Activated naive CD8-positive, alpha-beta T cell treated with anti-CD3 and anti-CD28 coated beads for 36 hours (primary cell): ENCODE results near the gene MTREX. TPM values are rescaled to one million over a fixed set of nuclear protein-coding genes. Genes with fewer than 3 reads are reported as not detected.

Experiments
- DNase-seq: peaks from one replicate; pipeline ENCODE4 v3.0.0; 2021
- H3K27ac Mint-ChIP-seq: one replicate; pipeline ENCODE4 v1.8.0; 2022; ENCODE audit warnings: mild to moderate bottlenecking, moderate library complexity, mixed read lengths
- H3K27me3 Mint-ChIP-seq: one replicate; pipeline ENCODE4 v1.8.0; 2022; ENCODE audit warnings: mild to moderate bottlenecking, mixed read lengths
- H3K36me3 Mint-ChIP-seq: one replicate; pipeline ENCODE4 v1.8.0; 2021; ENCODE audit warnings: mild to moderate bottlenecking, mixed read lengths
- H3K4me1 Mint-ChIP-seq: one replicate; pipeline ENCODE4 v1.8.0; 2021; ENCODE audit warnings: mixed read lengths
- H3K4me3 Mint-ChIP-seq: one replicate; pipeline ENCODE4 v1.8.0; 2022; ENCODE audit warnings: mild to moderate bottlenecking, moderate library complexity, mixed read lengths
- H3K9me3 Mint-ChIP-seq: one replicate; pipeline ENCODE4 v1.8.0; 2022; ENCODE audit warnings: mixed read lengths
- total RNA-seq, 2 experiments: library from RNA; stranded (reverse); gene quantifications; one replicate each; pipeline ENCODE4 v1.2.3, GENCODE V29; 2021

The MTREX gene
- total RNA-seq, 2 experiments from 2014 or later, result 96.6 to 107 TPM

DNA sequence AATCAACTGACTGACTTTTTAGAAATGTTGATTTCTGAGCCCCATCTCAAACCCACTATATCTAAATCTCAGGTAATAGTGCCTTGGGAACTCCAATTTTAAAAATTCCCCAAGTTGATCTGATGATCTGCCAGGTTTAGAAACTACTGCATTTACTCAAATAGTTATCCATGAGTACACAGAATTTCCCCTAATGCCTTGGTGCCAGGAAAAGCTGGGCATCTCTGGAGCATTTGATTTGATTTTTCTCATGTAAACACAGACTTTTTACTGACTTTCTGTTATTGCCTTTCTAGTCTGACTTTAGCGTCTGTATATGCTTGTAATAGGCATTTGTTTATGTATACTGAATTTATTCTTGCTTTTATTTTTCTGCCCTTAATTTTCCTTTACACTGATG, 35.8 kb downstream of the MTREX start:
- Mint-ChIP-seq H3K4me3 (no peak overlapping the region), H3K27ac (no peak overlapping the region), H3K4me1 (peaks cover 16% of the 10 kb centered on the region), H3K27me3 (no peaks in the 10 kb centered on the region), H3K36me3 (peaks cover 23% of the 10 kb centered on the region), H3K9me3 (no peaks in the 10 kb centered on the region)
- DNase-seq, result no peak

DNA sequence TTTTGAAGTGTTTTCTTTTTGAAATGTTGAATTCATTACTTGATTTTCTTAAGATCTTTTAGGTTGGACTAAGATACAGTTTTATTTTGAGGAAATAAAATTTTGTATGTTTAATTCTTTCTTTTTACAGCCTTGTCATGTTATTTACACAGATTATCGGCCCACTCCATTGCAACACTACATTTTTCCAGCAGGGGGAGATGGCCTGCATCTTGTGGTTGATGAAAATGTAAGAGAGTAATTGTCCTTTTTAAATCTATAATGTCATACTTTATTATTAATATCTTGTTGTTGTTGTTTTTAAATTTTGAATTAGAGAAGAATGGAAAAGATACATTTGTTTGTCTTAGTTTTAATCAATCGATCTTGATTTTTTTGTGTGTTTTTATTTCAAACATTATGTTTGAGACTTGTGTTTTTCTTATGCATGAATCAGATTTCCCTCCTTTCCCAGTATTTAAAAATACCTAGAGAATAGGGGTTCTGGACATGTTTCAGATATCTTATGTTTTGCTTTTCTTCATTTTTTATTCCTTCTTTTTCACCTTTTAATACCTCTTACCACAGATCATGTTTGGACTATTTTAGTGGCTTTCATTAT, 36.7 kb downstream of the MTREX start:
- H3K4me3 Mint-ChIP-seq, result no peak overlapping the region
- peaks cover 8% of the 10 kb centered on the region for H3K4me1 Mint-ChIP-seq
- H3K36me3 Mint-ChIP-seq, result peaks cover 28% of the 10 kb centered on the region
- H3K27ac Mint-ChIP-seq, result peak overlapping the region; percentile 56
- peak; percentile 34 for DNase-seq
- H3K9me3 Mint-ChIP-seq, result no peaks in the 10 kb centered on the region
- H3K27me3 Mint-ChIP-seq, result no peaks in the 10 kb centered on the region

DNA sequence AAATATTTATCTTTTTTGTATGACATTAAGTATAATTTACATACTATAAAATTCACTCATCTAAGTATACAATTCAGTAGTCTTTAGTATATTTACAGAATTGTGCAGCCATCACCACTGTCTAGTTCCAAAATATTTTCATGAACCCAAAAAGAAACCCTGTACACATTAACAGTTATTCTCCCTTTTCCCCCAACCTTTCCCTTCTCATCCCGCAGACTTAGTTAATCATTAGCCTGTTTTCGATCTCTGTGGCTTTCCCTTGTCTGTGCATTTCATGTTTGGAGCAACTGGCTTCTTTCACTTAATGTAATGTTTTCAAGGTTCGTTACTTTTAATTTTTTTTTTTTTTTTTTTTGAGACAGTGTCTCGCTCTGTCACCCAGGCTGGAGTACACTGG, 37.5 kb downstream of the MTREX start:
- Mint-ChIP-seq H3K9me3 (no peaks in the 10 kb centered on the region), H3K4me3 (no peak overlapping the region), H3K36me3 (peaks cover 34% of the 10 kb centered on the region)

DNA sequence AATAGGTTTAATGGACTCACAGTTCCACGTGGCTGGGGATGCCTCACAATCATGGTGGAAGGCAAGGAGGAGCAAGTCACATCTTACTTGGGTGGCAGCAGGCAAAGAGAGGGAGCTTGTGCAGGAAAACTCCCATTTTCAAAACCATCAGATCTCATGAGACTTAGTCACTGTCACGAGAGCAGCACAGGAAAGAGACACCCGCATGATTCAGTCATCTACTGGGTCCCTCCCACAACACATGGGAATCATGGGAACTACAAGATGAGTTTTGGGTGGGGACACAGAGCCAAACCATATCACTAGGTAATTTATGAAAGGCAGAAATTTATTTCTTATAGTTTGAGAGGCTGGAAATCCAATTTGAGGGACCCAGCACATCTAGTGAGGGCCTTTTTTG, 40.0 kb downstream of the MTREX start:
- H3K27me3 Mint-ChIP-seq, result no peaks in the 10 kb centered on the region
- H3K4me3 Mint-ChIP-seq, result no peak overlapping the region
- H3K36me3 Mint-ChIP-seq, result peaks cover 41% of the 10 kb centered on the region
- H3K9me3 Mint-ChIP-seq, result no peaks in the 10 kb centered on the region
- H3K27ac Mint-ChIP-seq, result no peak overlapping the region
- no peak for DNase-seq
- peaks cover 4% of the 10 kb centered on the region for H3K4me1 Mint-ChIP-seq

More for the DNA sequence above, 37.5 kb downstream of the MTREX start:
- H3K27ac Mint-ChIP-seq, result no peak overlapping the region
- DNase-seq, result no peak
- H3K4me1 Mint-ChIP-seq, result peaks cover 7% of the 10 kb centered on the region
- no peaks in the 10 kb centered on the region for H3K27me3 Mint-ChIP-seq

DNA sequence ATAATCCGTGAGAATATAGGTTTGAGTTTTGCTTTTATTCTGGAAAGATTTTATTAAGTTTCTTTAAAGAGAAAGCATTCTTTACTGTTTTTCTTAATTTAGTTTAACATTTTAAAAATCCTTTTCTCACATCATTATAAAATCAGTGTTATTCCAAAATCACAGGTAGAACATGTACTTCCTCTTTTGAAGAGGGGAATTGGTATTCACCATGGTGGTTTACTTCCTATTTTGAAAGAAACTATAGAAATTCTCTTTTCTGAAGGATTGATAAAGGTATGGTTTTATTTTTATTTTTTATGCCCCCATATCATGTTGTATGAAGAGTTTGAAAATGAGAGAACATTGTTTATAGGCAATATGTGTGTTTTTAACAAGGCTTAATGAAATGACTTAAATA, 43.0 kb downstream of the MTREX start:
- no peak for DNase-seq
- H3K4me3 Mint-ChIP-seq, result no peak overlapping the region
- H3K36me3 Mint-ChIP-seq, result peaks cover 42% of the 10 kb centered on the region
- peaks cover 4% of the 10 kb centered on the region for H3K4me1 Mint-ChIP-seq
- H3K27me3 Mint-ChIP-seq, result no peaks in the 10 kb centered on the region
- no peak overlapping the region for H3K27ac Mint-ChIP-seq
- no peaks in the 10 kb centered on the region for H3K9me3 Mint-ChIP-seq

DNA sequence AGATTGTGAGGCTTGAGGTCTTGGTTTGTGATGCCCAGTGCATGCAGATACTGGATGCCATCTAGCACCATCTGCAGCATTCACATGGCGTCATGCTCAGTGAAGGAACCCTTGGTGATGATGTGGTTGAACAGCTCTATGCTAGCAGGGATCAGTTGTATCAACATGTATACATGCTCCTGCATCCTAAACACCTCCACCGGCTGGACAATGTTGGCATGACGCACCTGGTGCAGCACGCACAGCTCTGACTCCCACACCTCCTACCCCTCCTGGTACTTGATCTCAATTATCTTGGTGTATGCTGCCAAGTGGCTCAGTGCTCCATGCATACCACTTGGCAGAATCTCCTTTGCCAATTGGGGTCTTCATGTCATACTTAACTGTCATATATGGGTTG, 49.1 kb downstream of the MTREX start:
- H3K4me3 Mint-ChIP-seq, result no peak overlapping the region
- no peaks in the 10 kb centered on the region for H3K9me3 Mint-ChIP-seq
- DNase-seq, result no peak
- no peaks in the 10 kb centered on the region for H3K4me1 Mint-ChIP-seq
- H3K27ac Mint-ChIP-seq, result no peak overlapping the region
- peaks cover 39% of the 10 kb centered on the region for H3K36me3 Mint-ChIP-seq
- H3K27me3 Mint-ChIP-seq, result no peaks in the 10 kb centered on the region

DNA sequence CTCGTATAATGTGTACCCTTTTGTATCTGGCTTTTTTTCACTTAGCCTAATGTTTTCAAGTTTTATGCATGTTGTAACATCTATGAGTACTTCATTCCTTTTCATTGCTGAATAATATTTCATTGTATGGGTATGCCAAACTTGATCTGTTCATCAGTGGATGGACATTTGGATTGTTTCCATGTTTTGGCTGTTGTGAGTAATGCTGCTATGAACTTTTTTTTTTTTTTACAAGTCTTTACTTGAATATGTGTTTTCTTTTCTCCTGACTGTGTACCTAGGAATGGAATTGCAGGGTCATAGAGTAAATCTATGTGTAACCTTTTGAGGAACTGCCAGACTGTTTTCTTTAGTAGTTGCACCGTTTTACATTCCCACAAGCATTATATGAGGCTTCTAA, 52.4 kb downstream of the MTREX start:
- H3K4me3 Mint-ChIP-seq, result no peak overlapping the region
- H3K4me1 Mint-ChIP-seq, result peaks cover 12% of the 10 kb centered on the region
- peaks cover 31% of the 10 kb centered on the region for H3K36me3 Mint-ChIP-seq
- DNase-seq, result no peak
- H3K27me3 Mint-ChIP-seq, result no peaks in the 10 kb centered on the region
- H3K27ac Mint-ChIP-seq, result no peak overlapping the region
- no peaks in the 10 kb centered on the region for H3K9me3 Mint-ChIP-seq

DNA sequence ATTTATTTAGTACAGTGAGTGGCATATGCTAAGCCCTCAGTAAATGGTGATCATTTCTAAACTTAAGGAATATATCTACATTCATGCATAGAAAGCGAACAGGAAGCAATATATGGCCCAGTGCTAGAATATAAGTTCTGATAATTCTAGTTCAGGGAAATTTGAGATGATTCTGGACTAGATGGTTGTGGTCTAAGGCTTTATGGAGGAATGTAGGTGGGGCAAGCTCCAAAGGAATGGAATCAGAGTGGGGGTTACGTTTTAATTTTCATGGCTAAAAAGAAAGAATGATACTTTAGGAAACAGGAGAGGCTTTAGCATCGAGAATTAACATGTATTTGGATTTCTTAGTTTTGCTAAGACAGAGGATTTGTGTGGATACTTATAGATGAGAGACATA, 56.1 kb downstream of the MTREX start:
- Mint-ChIP-seq H3K4me1 (peaks cover 12% of the 10 kb centered on the region), H3K36me3 (peaks cover 30% of the 10 kb centered on the region), H3K27ac (no peak overlapping the region), H3K27me3 (no peaks in the 10 kb centered on the region), H3K4me3 (no peak overlapping the region), H3K9me3 (no peaks in the 10 kb centered on the region)
- no peak for DNase-seq

DNA sequence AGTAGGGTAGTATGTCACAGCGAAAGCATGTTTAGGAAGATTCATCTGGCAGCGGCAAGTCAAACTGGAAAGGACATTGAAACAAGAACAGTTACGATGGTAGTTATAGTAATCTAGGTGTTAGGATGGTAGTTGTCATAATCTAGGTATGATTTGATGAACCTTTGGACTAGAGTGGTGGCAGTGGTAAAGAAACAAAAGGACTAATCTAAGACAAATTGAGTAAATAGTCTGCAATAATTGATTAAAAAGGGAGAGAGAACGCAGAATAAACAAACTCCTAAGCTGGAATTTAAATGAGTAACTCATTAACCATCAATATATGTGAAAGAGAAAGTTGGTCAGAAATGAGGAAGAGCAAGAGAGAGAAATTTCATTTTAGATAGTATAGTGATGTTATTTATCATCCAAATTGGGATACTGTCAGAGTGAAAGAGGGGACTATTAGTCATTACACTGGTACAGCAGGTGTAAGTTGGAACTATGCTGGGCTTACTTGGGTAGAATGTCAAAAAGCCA, 56.8 kb downstream of the MTREX start:
- Mint-ChIP-seq H3K27ac (no peak overlapping the region), H3K4me3 (no peak overlapping the region), H3K4me1 (peaks cover 12% of the 10 kb centered on the region), H3K27me3 (no peaks in the 10 kb centered on the region), H3K36me3 (peaks cover 28% of the 10 kb centered on the region), H3K9me3 (no peaks in the 10 kb centered on the region)
- no peak for DNase-seq

DNA sequence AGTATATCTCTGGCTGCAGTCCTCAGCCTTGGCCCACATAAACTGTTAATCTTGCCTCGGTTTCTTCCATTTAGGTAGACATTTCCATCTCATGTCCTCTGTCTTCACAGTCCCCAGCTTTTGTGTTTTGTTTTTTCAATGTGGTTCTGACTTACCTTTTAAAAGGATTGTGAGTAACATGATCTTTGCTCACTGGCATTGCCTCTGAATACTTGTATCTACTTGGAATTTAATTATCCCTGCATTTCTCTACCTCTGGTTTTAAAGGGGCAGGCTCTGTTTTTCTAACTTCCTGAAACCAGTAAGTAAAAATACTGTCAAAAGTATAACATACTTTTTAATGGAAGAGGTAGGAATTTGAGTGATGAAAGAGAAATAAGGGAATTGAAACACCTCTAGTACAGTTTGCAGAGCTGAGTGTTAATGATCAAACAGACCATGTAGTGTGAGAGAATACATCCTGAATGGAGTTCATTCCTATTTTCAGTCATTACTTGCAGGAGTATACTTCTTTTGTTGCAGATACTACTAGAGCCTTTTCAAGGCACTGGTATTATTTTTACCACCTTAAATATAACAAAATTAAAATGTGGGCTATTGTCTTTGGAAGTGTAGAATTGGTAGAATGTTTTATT, 62.6 kb downstream of the MTREX start:
- H3K4me1 Mint-ChIP-seq, result no peaks in the 10 kb centered on the region
- peaks cover 14% of the 10 kb centered on the region for H3K9me3 Mint-ChIP-seq
- DNase-seq, result no peak
- no peaks in the 10 kb centered on the region for H3K27me3 Mint-ChIP-seq
- H3K36me3 Mint-ChIP-seq, result peaks cover 65% of the 10 kb centered on the region
- no peak overlapping the region for H3K4me3 Mint-ChIP-seq
- H3K27ac Mint-ChIP-seq, result no peak overlapping the region

DNA sequence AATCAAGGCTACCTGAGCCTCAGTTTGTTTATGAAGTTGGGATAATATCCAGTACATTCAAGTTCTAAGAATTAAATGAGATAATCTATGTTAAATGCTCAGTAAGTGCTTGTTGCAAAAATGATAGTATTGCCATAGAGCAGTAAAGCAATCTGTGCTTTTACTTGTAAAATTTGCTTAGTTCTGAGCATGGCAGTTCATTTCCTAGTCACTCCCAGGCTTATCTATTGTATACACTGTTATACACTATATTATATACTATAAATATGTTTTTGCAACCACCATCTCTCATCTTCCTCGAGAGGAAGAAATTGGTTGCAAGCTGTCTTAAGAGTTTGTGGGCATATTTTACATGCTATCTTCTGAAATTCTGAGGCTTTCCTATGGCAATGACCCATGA, 63.4 kb downstream of the MTREX start:
- no peak overlapping the region for H3K4me3 Mint-ChIP-seq
- peaks cover 71% of the 10 kb centered on the region for H3K36me3 Mint-ChIP-seq
- H3K27ac Mint-ChIP-seq, result no peak overlapping the region
- DNase-seq, result no peak
- no peaks in the 10 kb centered on the region for H3K4me1 Mint-ChIP-seq
- peaks cover 14% of the 10 kb centered on the region for H3K9me3 Mint-ChIP-seq
- H3K27me3 Mint-ChIP-seq, result no peaks in the 10 kb centered on the region

DNA sequence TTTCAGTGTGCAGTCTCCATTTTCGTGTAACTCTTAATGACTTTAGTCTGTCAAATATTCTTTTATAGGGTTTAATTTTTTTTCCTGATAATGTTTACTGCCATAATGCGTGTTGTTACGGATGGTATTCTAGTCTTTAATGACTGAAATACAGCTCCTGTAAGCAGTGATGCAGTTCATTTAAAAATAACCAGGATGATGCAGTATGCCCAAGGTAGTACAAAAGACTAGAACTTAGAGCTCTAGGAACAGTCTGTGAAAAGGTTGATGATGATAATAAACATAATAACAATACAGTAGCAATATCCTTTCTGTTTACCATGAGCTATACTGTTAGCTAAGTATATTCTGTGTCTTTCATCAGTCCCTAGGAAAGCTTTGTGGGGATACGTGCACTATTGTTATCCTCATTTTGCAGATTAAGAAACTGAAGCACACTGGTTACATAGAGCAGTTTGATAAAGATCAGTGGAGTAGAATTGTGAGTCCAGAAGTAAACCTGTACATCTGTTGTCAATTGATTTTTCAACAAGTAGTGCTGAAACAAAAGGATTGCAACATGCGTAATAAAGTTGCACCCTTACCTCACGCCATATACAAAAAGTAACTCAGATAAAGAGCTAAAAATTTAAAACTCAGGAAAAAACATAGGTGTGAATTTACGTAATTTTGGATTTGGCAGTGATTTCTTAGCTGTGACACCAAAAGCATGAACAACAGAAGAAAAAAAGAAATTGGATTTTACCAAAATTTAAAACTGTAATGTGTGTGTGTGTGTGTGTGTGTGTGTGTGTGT, 64.5 kb downstream of the MTREX start:
- no peak for DNase-seq
- Mint-ChIP-seq H3K36me3 (peaks cover 69% of the 10 kb centered on the region), H3K4me1 (no peaks in the 10 kb centered on the region), H3K27ac (no peak overlapping the region), H3K4me3 (no peak overlapping the region), H3K27me3 (no peaks in the 10 kb centered on the region), H3K9me3 (peaks cover 14% of the 10 kb centered on the region)

DNA sequence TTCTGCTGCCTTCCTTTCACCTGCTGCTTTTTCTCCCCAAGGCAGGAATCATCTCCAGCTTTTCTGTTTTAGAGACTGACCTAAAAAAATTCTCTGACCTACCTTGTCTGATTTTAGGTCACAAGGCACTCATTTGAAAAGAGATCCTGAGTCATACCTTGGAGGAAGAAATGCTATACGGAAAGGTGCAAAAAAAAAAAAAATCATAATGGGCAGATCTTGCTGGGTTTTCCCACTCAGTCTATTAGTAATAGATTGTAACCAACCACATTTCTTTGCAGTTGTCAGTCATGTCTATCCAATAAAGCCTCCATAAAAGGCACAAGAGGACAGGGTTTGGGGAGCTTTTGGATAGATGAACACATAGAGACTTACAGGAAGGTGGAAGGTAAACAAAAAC, 70.0 kb downstream of the MTREX start:
- Mint-ChIP-seq H3K9me3 (peaks cover 16% of the 10 kb centered on the region), H3K36me3 (peaks cover 68% of the 10 kb centered on the region), H3K27me3 (no peaks in the 10 kb centered on the region), H3K4me1 (no peaks in the 10 kb centered on the region), H3K4me3 (no peak overlapping the region), H3K27ac (peak overlapping the region; percentile 6)
- no peak for DNase-seq

DNA sequence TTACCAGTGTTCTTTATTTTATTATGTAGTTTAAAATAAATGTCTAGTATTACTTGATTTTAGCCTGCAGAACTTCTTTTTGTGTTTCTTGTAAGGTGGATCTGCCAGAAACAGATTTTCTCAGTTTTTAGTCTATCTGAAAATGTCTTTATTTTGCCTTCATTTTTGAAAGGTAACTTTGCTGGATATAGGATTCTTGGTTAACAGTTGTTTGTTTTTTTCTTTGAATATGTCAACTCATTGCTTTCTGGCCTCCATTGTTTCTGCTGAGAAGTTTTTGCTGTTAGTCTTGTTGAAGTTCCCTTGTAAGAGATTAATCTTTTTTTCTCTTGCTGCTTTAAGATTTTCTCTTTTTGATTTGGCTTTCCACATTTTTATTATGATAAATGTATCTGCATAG, 75.5 kb downstream of the MTREX start:
- Mint-ChIP-seq H3K27me3 (no peaks in the 10 kb centered on the region), H3K36me3 (peaks cover 69% of the 10 kb centered on the region), H3K4me3 (no peak overlapping the region), H3K4me1 (peaks cover 17% of the 10 kb centered on the region), H3K27ac (no peak overlapping the region), H3K9me3 (peaks cover 20% of the 10 kb centered on the region)
- DNase-seq, result no peak

DNA sequence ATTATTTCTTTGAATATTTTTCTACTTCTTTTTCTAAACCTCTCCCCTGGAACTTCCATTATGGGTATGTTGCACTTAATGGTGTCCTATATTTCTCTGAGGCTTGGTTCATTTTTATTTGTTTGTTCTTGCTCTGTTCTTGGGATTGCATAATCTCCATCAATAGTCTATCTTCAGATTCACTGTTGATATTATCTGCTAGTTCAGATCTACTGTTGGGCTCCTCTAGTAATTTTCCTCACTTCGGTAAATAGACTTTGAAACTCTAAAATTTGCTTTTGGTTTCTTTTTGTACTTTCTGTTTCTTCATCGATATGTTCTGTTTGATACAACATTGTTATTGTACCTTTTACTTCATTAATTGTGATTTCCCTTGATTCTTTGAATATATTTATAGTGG, 76.3 kb downstream of the MTREX start:
- Mint-ChIP-seq H3K4me3 (no peak overlapping the region), H3K27ac (no peak overlapping the region), H3K9me3 (peaks cover 20% of the 10 kb centered on the region), H3K36me3 (peaks cover 68% of the 10 kb centered on the region), H3K4me1 (peaks cover 17% of the 10 kb centered on the region), H3K27me3 (no peaks in the 10 kb centered on the region)
- no peak for DNase-seq
